Peyer's patch (tissue), 4 donors: ENCODE data around the gene RAB6C.

Source experiments
- CTCF ChIP-seq, 6 experiments: fragments of 450-650 bp in 4 of 6; fragments of 200-600 bp in 2 of 6; sonication (generic) in 1 of 6; IDR thresholded peaks; one replicate each; pipeline ENCODE4 v1.5.1; 2017 to 2019; ENCODE audit warnings: antibody characterized with exemption in 6 of 6, mild to moderate bottlenecking in 3 of 6, moderate library complexity in 1 of 6
- POLR2A ChIP-seq, 2 donors: fragments of 450-650 bp; IDR thresholded peaks; one replicate each; pipeline ENCODE4 v1.5.1; 2017; ENCODE audit warnings: antibody characterized with exemption in 2 of 2, mild to moderate bottlenecking in 2 of 2, moderate library complexity in 2 of 2

GRCh38 chr2:130019402-130019801 is 39.9 kb downstream of the RAB6C start:
- no peak for TF ChIP-seq CTCF (IDR thresholded peaks at IDR 0.05)
- TF ChIP-seq POLR2A (IDR thresholded peaks at IDR 0.05), result no peak
